MM.1S (cell line): Measurements from ENCODE around the gene DAZAP1.

Source experiments
- EZH2 ChIP-seq: fragments of 300-600 bp; sonication (generic); optimal IDR thresholded peaks from 2 replicates; pipeline ENCODE3; 2017; ENCODE audit warnings: low read depth, mild to moderate bottlenecking, antibody characterized with exemption, low read length, mixed read lengths
- TF ChIP-seq, protein P1 (sequence below): fragments of 300-600 bp; sonication (generic); IDR thresholded peaks from 2 replicates; pipeline ENCODE4 v1.5.1; 2016; ENCODE audit warnings: antibody characterized with exemption, low read length, mixed read lengths

DNA sequence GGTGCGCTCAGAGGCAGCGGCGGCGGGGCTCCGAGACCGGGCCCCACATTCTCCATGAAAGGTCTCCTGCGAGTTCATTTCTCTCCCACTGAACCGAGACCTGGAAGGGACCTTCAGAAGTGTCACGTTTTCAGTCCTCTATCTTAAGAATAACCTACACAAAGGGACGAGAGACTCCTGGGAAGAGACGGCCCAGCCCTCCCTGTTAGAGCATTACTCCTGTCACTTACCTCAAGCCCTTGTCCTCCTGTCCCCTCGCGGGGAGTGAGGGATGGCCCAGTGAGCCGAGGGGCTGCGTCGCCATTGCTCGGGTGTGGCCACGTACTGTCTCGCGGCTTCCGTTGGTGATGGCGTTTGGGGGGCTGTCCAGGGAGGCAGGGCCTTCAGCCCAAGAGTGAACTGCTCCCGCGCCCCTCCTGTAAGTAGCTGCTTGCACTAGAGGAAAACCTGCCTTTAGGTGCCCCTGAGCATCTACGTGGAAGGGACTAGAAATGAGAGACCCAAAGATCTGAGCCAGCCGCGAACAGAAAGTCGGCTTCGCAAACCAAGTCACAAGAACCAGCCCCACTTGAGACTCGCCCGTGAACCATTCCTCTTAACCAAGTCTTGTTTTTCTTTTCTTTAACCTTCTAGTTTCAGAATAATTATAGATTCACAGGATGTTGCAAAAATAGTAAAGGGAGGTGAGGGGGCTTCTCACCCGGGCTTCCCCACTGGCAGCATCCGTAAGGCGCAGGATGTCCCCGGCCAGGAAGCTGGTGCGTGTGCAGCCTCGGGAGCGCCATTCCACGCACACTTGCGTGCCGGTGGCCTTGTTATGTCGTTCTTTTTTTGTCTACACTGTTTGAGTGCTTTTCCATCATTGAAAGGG lies 44.8 kb upstream of the DAZAP1 start:
- no peak for TF ChIP-seq EZH2
- TF ChIP-seq, protein P1, sequence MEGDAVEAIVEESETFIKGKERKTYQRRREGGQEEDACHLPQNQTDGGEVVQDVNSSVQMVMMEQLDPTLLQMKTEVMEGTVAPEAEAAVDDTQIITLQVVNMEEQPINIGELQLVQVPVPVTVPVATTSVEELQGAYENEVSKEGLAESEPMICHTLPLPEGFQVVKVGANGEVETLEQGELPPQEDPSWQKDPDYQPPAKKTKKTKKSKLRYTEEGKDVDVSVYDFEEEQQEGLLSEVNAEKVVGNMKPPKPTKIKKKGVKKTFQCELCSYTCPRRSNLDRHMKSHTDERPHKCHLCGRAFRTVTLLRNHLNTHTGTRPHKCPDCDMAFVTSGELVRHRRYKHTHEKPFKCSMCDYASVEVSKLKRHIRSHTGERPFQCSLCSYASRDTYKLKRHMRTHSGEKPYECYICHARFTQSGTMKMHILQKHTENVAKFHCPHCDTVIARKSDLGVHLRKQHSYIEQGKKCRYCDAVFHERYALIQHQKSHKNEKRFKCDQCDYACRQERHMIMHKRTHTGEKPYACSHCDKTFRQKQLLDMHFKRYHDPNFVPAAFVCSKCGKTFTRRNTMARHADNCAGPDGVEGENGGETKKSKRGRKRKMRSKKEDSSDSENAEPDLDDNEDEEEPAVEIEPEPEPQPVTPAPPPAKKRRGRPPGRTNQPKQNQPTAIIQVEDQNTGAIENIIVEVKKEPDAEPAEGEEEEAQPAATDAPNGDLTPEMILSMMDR = no peak
